K562 (cell line): ENCODE measurements around the gene CALML3. TPM values are rescaled to one million over a fixed set of nuclear protein-coding genes. Genes with fewer than 3 reads are reported as not detected.

Experiments
- ATAC-seq: fragments of 200-7000 bp; cut with Tn5 transposase; 3 replicates; pipeline ENCODE4 v1.9.1; 2020; ENCODE audit warnings: moderate library complexity
- BruUV-seq: library from RNA; stranded (reverse); fragments of 400-500 nt; replicated peaks from 2 replicates; lab custom pipeline; 2021; lab: Mats Ljungman, UMichigan
- CTCF ChIA-PET: fragments of 300-600 bp; formaldehyde crosslinking; extraction: SDS; loops from one replicate; lab custom pipeline; 2021; ENCODE audit warnings: low intra/inter-chr PET ratio; lab: Yijun Ruan, JAX
- POLR2A ChIA-PET: fragments of 300-600, 350-650 bp; sonication (Branson Sonifier 250); formaldehyde crosslinking; extraction: SDS; loops from one replicate; lab custom pipeline; 2021; ENCODE audit warnings: antibody characterized with exemption, inconsistent platforms; lab: Yijun Ruan, JAX
- DNase-seq, 4 experiments: peaks; one replicate each; pipeline versions ENCODE4 v3.0.0 to v3.0.0-alpha.2; 2011 to 2018; ENCODE audit warnings: low spot score in 3 of 4, mixed read lengths in 3 of 4; ENCODE audit errors: extremely low read depth in 1 of 4
- FAIRE-seq: peaks from 2 replicates; lab custom pipeline; 2011; peaks lifted over from hg19 to GRCh38; lab: Jason Lieb, UNC
- H2AFZ ChIP-seq: 2 replicates; pipeline ENCODE4 v1.6.0; 2011; ENCODE audit warnings: low read depth, low read length, control low read depth, inconsistent platforms
- H3K27ac ChIP-seq: fragments of 200-600 bp; 3 replicates; pipeline ENCODE4 v1.8.0; 2011; ENCODE audit warnings: low read depth, mild to moderate bottlenecking, control low read depth, inconsistent platforms, low read length, moderate library complexity, mixed read lengths; ENCODE audit errors: extremely low read depth
- H3K27me3 ChIP-seq, 2 experiments: fragments of 300-600 bp in 1 of 2; 2 replicates in 1 of 2; 3 replicates in 1 of 2; pipeline versions ENCODE4 v1.6.0 to v1.8.0; 2011; ENCODE audit warnings: inconsistent platforms in 2 of 2, low read length in 2 of 2, mild to moderate bottlenecking in 1 of 2, mixed read lengths in 1 of 2, moderate library complexity in 1 of 2; ENCODE audit not compliant: control insufficient read depth in 2 of 2, insufficient read depth in 2 of 2
- H3K36me3 ChIP-seq: fragments of 300-600 bp; 3 replicates; pipeline ENCODE4 v1.8.0; 2011; ENCODE audit warnings: mild to moderate bottlenecking, low read length, inconsistent platforms; ENCODE audit not compliant: control insufficient read depth, insufficient read depth
- H3K4me1 ChIP-seq, 2 experiments: fragments of 200-600 bp in 1 of 2; replicated peaks in 1 of 2; 2 replicates in 1 of 2; 3 replicates in 1 of 2; pipeline versions ENCODE4 v1.5.1 to v1.8.0; 2011; ENCODE audit warnings: inconsistent platforms in 2 of 2, low read length in 2 of 2, mild to moderate bottlenecking in 1 of 2, mixed read lengths in 1 of 2, moderate library complexity in 1 of 2; ENCODE audit not compliant: control insufficient read depth in 2 of 2, insufficient read depth in 2 of 2
- H3K4me2 ChIP-seq: 2 replicates; pipeline ENCODE4 v1.6.1; 2011; ENCODE audit warnings: low read length, control low read depth, inconsistent platforms, mixed read lengths; ENCODE audit not compliant: insufficient read depth
- H3K4me3 ChIP-seq: fragments of 200-600 bp; sonication (generic), shearing (Covaris generic); 2 replicates; pipeline ENCODE4 v1.5.1; 2016; ENCODE audit warnings: control low read depth, inconsistent platforms
- H3K79me2 ChIP-seq: fragments of 200-600 bp; 3 replicates; pipeline ENCODE4 v1.8.0; 2011; ENCODE audit warnings: low read length, inconsistent platforms; ENCODE audit not compliant: control insufficient read depth, insufficient read depth
- H3K9ac ChIP-seq, 2 experiments: 2 replicates each; pipeline versions ENCODE4 v1.6.0 to v1.6.1; 2011; ENCODE audit warnings: low read depth in 2 of 2, low read length in 2 of 2, control low read depth in 1 of 2, inconsistent platforms in 1 of 2, mild to moderate bottlenecking in 1 of 2, mixed read lengths in 1 of 2; ENCODE audit not compliant: insufficient read depth in 1 of 2
- H3K9me1 ChIP-seq: one replicate; pipeline ENCODE4 v1.6.0; 2011; ENCODE audit warnings: inconsistent platforms, mild to moderate bottlenecking, low read length, moderate library complexity; ENCODE audit not compliant: control insufficient read depth, insufficient read depth
- H3K9me3 ChIP-seq: replicated peaks from 2 replicates; pipeline ENCODE4 v1.5.1; 2011; ENCODE audit warnings: low read depth, low read length, inconsistent platforms; ENCODE audit not compliant: control insufficient read depth, insufficient read depth
- H4K20me1 ChIP-seq: replicated peaks from 2 replicates; pipeline ENCODE4 v1.6.1; 2011; ENCODE audit warnings: low read length, inconsistent platforms, mixed read lengths; ENCODE audit not compliant: control insufficient read depth, insufficient read depth
- BACH1 ChIP-seq: fragments of 200-800 bp; sonication (Bioruptor generic); IDR thresholded peaks from 2 replicates; pipeline ENCODE4 v1.6.1; 2016; ENCODE audit warnings: missing genetic modification characterization, missing compliant biosample characterization
- E2F3 ChIP-seq: fragments of 250-450 bp; sonication (Bioruptor Pico); IDR thresholded peaks from 2 replicates; pipeline ENCODE4 v1.4.0; 2020; ENCODE audit warnings: mild to moderate bottlenecking
- E4F1 ChIP-seq: fragments of 250-450 bp; sonication (Bioruptor Pico); IDR thresholded peaks from 2 replicates; pipeline ENCODE4 v1.5.0; 2021; ENCODE audit warnings: mild to moderate bottlenecking, borderline replicate concordance
- HNRNPUL1 ChIP-seq: fragments of 200-400 bp; formaldehyde crosslinking; IDR thresholded peaks from 2 replicates; pipeline ENCODE4 v1.6.1; 2017; ENCODE audit warnings: low read length
- NBN ChIP-seq: fragments of 450-650 bp; IDR thresholded peaks from 2 replicates; pipeline ENCODE4 v1.6.1; 2016; ENCODE audit warnings: low read depth, mild to moderate bottlenecking
- PHF8 ChIP-seq: fragments of 200-600 bp; sonication (generic); IDR thresholded peaks from 2 replicates; pipeline ENCODE4 v1.6.1; 2012; ENCODE audit warnings: mixed run types, mild to moderate bottlenecking, inconsistent platforms, low read length, moderate library complexity, borderline replicate concordance
- RBM34 ChIP-seq: fragments of 200-400 bp; formaldehyde crosslinking; IDR thresholded peaks from 2 replicates; pipeline ENCODE4 v1.6.1; 2018; ENCODE audit warnings: low read length, borderline replicate concordance; ENCODE audit not compliant: insufficient read depth
- SIN3A ChIP-seq, 2 experiments: fragments of 150-350 bp in 1 of 2; IDR thresholded peaks; 2 replicates each; pipeline ENCODE4 v1.6.1; 2011 to 2016; ENCODE audit warnings: borderline replicate concordance in 2 of 2, low read depth in 2 of 2, low read length in 2 of 2, mild to moderate bottlenecking in 2 of 2, moderate library complexity in 2 of 2; ENCODE audit not compliant: control insufficient read depth in 1 of 2
- TFAP4 ChIP-seq: sonication (generic); formaldehyde crosslinking; IDR thresholded peaks from 2 replicates; pipeline ENCODE4 v1.8.0; 2022; ENCODE audit warnings: missing genetic modification reagents, mild to moderate bottlenecking, moderate library complexity, borderline replicate concordance
- XRCC5 ChIP-seq: fragments of 200-400 bp; formaldehyde crosslinking; IDR thresholded peaks from 2 replicates; pipeline ENCODE4 v1.6.1; 2017; ENCODE audit warnings: low read depth, mild to moderate bottlenecking, low read length
- ZFP30 ChIP-seq: fragments of 250-450 bp; sonication (Bioruptor Pico); IDR thresholded peaks from 2 replicates; pipeline ENCODE4 v1.8.0; 2022; ENCODE audit warnings: moderate library complexity, mild to moderate bottlenecking, inconsistent platforms, borderline replicate concordance
- ZNF133 ChIP-seq: fragments of 250-450 bp; sonication (Bioruptor Pico); IDR thresholded peaks from 2 replicates; pipeline ENCODE4 v1.4.0; 2020; ENCODE audit warnings: mild to moderate bottlenecking
- ZNF274 ChIP-seq: IDR thresholded peaks from 2 replicates; pipeline ENCODE4 v1.6.1; 2011; ENCODE audit warnings: low read depth, mild to moderate bottlenecking, low read length, moderate library complexity, borderline replicate concordance
- ZNF445 ChIP-seq: fragments of 250-450 bp; sonication (Bioruptor Pico); IDR thresholded peaks from 2 replicates; pipeline ENCODE4 v1.4.0; 2020; ENCODE audit warnings: low read depth, mild to moderate bottlenecking, moderate library complexity
- ZNF586 ChIP-seq: fragments of 450-650 bp; formaldehyde crosslinking; conservative IDR thresholded peaks from 2 replicates; pipeline ENCODE4 v1.4.0; 2020; ENCODE audit warnings: mild to moderate bottlenecking, moderate library complexity
- ZNF717 ChIP-seq: fragments of 250-450 bp; sonication (Bioruptor Pico); IDR thresholded peaks from 2 replicates; pipeline ENCODE4 v1.5.0; 2021
- ZNF77 ChIP-seq: fragments of 250-450 bp; sonication (Bioruptor Pico); IDR thresholded peaks from 2 replicates; pipeline ENCODE4 v1.5.0; 2020
- WGBS: fragments of 100-300 bp; shearing (Covaris generic); methylation state at CpG from one replicate; pipeline ENCODE4 v1.1.6; 2016; ENCODE audit warnings: low coverage, mixed read lengths; ENCODE audit not compliant: insufficient coverage; ENCODE audit errors: missing lambda C conversion rate; 5-methylcytosine and 5-hydroxymethylcytosine counted together
- in situ Hi-C: fragments of 300-500 bp; cut with MboI; formaldehyde crosslinking; loops from 4 replicates; pipeline ENCODE4 v1.15.0; 2018; ENCODE audit warnings: inconsistent platforms, mixed read lengths
- intact Hi-C: fragments of 100-400 bp; cut with micrococcal nuclease; formaldehyde crosslinking; loops from 2 replicates; pipeline ENCODE4 v1.14.2; 2022
- polyA plus RNA-seq, 8 experiments: library from polyadenylated mRNA; depleted of rRNA in 4 of 8; stranded (reverse) in 5 of 8; unstranded in 3 of 8; fragments of >200 nt; fragmentation: Nextera tagmentation in 2 of 8; fragmentation: Illumina TruSeq in 1 of 8; extraction: Ambion mirVana in 2 of 8; extraction: Trizol in 1 of 8; gene quantifications; 2 replicates each; pipeline versions ENCODE4 v1.2.1 to v1.2.3, GENCODE V29; 2011 to 2014; ENCODE audit warnings: inconsistent platforms in 1 of 8, missing spikeins in 1 of 8
- total RNA-seq, 7 experiments: library from RNA; depleted of rRNA in 6 of 7; stranded (reverse); fragments of >200 nt in 6 of 7; fragmentation: Illumina TruSeq in 2 of 7; extraction: Trizol in 2 of 7; gene quantifications; 2 replicates each; pipeline versions ENCODE4 v1.2.1 to v1.2.3, GENCODE V29; 2011 to 2021; ENCODE audit warnings: low replicate concordance in 1 of 7
- TF ChIP-seq, protein P1 (sequence below): sonication (generic); IDR thresholded peaks from 2 replicates; pipeline ENCODE4 v1.6.1; 2016

Gene CALML3
- total and polyA plus RNA-seq, 9 of the 15 experiments (the other 6 are each of a cell fraction or from before 2014, with no cell fraction given): not detected

DNA sequence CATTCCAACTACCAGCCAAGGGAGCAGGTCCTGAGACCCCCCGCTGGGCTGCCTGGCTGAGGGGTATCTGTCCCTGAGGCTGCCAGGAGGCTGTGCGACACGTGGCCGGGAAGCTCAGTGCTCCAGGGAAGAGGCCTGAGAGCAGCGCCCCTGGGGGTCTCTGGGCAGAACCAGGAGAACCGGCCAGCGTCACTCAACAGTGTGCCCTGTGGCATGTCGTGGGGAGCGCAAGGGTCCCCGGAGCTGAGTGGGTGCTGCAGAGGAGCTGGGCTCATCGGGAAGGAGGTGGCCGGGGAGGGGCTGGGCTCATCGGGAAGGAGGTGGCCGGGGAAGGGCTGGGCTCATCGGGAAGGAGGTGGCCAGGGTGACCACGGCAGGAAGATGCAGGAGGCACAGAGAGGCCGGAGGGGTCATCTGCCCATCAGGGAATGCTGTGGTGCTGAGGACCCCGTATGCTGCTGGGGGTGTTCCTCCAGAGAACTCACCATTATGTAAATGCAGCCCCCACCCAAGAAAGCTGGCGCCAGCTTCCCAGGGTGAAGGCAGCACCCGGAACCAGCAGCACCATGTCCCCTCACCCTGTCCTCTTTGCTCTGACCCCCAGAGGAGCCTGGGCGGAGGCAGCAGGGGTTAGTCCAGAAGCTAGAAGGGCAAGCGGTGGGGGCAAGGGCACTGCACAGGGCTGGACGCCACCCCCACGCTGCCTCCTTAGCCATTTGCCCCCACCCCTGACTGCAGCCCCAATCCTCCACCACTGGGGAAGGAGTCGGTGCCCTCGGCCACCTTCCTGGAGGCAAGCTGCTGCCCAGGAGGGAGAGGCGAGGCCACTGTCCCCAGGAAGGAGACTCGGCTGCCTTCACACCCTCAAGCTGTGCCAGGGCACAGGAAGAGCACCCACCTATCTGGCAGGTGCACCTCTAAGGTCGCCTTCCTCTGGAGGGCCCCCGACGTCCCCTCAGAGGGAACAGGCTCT, 33.3 kb downstream of the CALML3 start:
- DNase-seq (no peak), FAIRE-seq (no peak), ATAC-seq (no peak)
- H3K9me3 ChIP-seq: no peaks in the 10 kb centered on the region
- no peak overlapping the region for H3K4me2 ChIP-seq
- H4K20me1 ChIP-seq: no peaks in the 10 kb centered on the region
- no peak overlapping the region for H3K27ac ChIP-seq
- intact Hi-C loops: no loop called here
- POLR2A ChIA-PET: interaction anchor here (2.1 kb wide), 1 partner anchor 9 kb away, joined by 8 read pairs; no protein-coding TSS in a partner anchor
- H3K9me1 ChIP-seq: no peaks in the 10 kb centered on the region
- peak overlapping the region in 1 of 2 experiments; percentile 43; a peak in 2 of 4 replicates for H3K9ac ChIP-seq
- no peaks in the 10 kb centered on the region for H3K36me3 ChIP-seq
- H3K4me3 ChIP-seq: no peak overlapping the region
- H3K27me3 ChIP-seq: no peaks in the 10 kb centered on the region
- no peak overlapping the region for H2AFZ ChIP-seq
- WGBS: 76% methylated on average over 27 of the region's 31 CpGs
- CTCF ChIA-PET: no interaction called here
- no TSS peak for BruUV-seq
- peaks cover 37 to 52% of the 10 kb centered on the region in 2 experiments for H3K4me1 ChIP-seq
- in situ Hi-C loops: no loop called here
- H3K79me2 ChIP-seq: no peaks in the 10 kb centered on the region
- TF ChIP-seq ZNF717 (CRISPR knock-in tag) (no peak), PHF8 (no peak), ZNF445 (no peak), E4F1 (CRISPR knock-in tag) (no peak), ZFP30 (CRISPR knock-in tag) (no peak), ZNF586 (CRISPR knock-in tag) (no peak), XRCC5 (no peak), RBM34 (no peak), SIN3A (IDR thresholded peaks at IDR 0.05; ENCODE audit: borderline replicate concordance in 2 of 2, control insufficient read depth in 1 of 2, low read depth in 2 of 2, low read length in 2 of 2) (no peak), E2F3 (CRISPR knock-in tag) (no peak), ZNF77 (CRISPR knock-in tag) (no peak), ZNF274 (no peak), ZNF133 (CRISPR knock-in tag) (no peak), NBN (no peak), BACH1 (tag) (no peak), TFAP4 (CRISPR knock-in tag) (no peak), HNRNPUL1 (no peak)
- TF ChIP-seq, protein P1, sequence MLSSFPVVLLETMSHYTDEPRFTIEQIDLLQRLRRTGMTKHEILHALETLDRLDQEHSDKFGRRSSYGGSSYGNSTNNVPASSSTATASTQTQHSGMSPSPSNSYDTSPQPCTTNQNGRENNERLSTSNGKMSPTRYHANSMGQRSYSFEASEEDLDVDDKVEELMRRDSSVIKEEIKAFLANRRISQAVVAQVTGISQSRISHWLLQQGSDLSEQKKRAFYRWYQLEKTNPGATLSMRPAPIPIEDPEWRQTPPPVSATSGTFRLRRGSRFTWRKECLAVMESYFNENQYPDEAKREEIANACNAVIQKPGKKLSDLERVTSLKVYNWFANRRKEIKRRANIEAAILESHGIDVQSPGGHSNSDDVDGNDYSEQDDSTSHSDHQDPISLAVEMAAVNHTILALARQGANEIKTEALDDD: no peak
